GM04504 (cell line): ENCODE measurements around the gene DYRK1A.
"Not testable (repeated sequence)": the region's sequence is repeated elsewhere in the genome, so short reads cannot be mapped to it uniquely, and the experiment has no call there.

Source experiments
- DNase-seq: peaks from one replicate; pipeline ENCODE4 v3.0.0-alpha.2; 2012; ENCODE audit warnings: low read depth

DYRK1A gene

GRCh38 chr21:37366482-37367316, at the start of gene DYRK1A:
DYRK1A (plus strand) TSS chr21:37366773; CDS start chr21:37420375, 53,602 bp downstream.
- DNase-seq = peak; percentile 99

GRCh38 chr21:37319551-37319950, 47.0 kb upstream of the DYRK1A start:
- DNase-seq = no peak

GRCh38 chr21:37322084-37322483, 44.5 kb upstream of the DYRK1A start:
- DNase-seq = no peak

DNA sequence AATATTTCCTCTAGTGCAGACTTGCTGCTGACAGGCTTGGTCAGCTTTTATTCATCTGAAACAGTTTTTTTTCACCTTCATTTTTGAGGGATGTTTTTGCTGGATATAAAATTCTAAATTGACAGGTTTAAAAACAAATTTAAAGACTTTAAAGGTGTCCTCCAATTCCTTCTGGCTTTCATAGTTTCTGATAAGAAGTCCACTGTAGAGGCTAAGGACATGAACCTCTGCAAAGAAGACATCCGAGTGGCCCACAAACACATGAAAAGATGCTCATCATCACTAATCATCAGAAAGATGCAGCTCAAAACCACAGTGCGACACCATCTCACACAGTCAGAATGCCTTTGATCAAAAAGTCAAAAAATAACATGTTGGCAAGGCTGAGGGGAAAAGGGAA, 42.0 kb upstream of the DYRK1A start:
- no peak for DNase-seq

GRCh38 chr21:37328147-37328546, 38.4 kb upstream of the DYRK1A start:
- not testable (repeated sequence) for DNase-seq

DNA sequence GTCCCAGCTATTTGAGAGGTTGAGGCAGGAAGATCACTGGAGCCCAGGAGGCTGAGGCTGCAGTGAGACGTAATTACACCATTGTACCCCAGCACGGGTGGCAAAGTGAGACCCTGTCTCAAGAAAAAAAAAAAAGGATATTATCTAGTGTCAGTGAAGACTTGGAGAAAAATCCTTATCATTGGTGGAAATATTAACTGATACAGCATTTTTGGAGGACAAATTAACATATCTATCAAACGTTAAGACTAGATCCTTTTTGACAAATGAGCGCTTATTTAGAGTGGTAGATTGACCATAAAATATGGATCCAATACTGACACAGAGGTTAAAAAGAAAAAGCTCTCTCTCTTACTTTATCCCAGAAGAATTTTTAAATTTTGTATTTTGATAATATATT, 35.2 kb upstream of the DYRK1A start:
- no peak for DNase-seq

DNA sequence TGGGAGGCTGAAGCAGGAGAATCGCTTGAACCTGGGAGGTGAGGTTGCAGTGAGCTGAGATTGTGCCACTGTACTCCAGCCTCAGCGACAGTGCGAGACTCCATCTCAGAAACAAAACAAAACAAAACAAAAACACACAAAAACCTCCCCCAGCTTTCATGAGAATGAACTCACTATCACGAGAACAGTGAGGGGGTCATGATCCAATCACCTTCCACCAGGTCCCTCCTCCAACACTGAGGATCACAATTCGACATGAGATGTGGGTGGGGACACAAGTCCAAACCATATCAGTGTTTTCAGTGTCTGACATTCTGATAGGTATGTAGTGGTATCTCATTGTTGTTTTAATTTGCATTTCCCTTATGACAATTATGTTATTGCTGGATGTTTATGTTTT, 31.5 kb upstream of the DYRK1A start:
- no peak for DNase-seq

DNA sequence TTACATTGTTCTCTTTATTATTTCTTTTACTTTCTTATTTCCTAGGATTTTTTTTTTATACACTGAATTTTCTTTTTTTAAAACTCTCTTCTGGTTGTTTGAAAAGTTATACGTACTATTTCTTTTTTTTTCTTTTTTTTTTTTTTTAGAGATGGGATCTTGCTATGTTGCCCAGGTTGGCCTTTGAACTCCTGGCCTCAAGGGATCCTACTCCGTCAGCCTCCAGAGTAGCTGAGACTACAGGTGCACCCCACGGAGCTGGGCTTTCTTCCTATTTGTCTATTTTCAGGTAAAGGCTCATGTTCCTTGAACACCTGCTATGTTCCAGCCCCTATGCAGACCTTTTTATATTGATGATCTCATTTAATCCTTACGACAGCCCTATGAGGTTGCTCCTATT, 29.4 kb upstream of the DYRK1A start:
- DNase-seq = no peak

GRCh38 chr21:37337831-37338230, 28.7 kb upstream of the DYRK1A start:
- peak; percentile 28 for DNase-seq

- DNase-seq = peak; percentile 94
These were observed 27.7 kb upstream of the DYRK1A start for GRCh38 chr21:37338671-37339551.

GRCh38 chr21:37339552-37339939, 27.0 kb upstream of the DYRK1A start:
- no peak for DNase-seq

- no peak for DNase-seq
These were observed 25.2 kb upstream of the DYRK1A start for GRCh38 chr21:37341254-37341960.

- DNase-seq = no peak
These were observed 24.4 kb upstream of the DYRK1A start for GRCh38 chr21:37342046-37342632.

GRCh38 chr21:37346841-37347430, 19.6 kb upstream of the DYRK1A start:
- DNase-seq = no peak

- DNase-seq = no peak
These were observed 17.9 kb upstream of the DYRK1A start for GRCh38 chr21:37348664-37349063.

DNA sequence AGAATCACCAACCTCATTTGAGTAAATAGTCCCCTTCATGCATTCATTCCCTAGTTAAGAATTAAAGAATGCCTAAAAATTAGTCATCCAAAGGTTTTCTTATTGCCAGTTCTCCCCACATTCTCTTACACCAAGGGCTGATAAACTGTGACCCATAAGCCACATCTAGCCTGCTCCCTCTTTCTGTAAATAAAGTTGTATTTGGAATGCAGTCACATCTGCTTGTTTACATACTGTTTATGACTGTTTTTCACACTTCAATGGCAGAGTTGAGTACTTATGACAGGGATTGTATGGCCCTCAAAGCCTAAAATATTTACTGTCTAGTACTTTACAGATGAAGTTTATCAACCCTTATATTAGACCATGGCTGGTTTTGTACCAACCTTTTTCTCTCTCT, 16.1 kb upstream of the DYRK1A start:
- DNase-seq = no peak

- no peak for DNase-seq
These were observed 9.9 kb upstream of the DYRK1A start for GRCh38 chr21:37356706-37357105.

DNA sequence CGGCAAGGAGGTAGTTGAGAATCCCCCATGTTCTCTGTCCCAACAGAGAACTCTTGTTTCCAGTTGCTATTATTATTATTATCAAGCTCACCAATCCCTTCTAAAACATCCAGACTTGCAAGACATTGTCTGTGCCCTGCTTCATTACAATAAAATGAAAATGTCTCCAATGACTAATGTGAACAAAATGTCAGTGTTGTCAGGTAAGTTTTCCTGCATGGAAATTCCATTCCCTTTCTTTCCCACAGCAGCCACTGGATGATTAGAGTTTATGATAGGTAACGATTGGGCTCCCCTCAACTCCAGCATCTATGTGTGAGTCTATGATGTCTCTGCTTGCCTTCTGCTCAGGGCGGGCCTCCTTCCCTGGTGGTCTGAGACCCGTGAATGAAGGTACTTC, 8.9 kb upstream of the DYRK1A start:
- no peak for DNase-seq

GRCh38 chr21:37358397-37358796, 8.2 kb upstream of the DYRK1A start:
- no peak for DNase-seq

DNA sequence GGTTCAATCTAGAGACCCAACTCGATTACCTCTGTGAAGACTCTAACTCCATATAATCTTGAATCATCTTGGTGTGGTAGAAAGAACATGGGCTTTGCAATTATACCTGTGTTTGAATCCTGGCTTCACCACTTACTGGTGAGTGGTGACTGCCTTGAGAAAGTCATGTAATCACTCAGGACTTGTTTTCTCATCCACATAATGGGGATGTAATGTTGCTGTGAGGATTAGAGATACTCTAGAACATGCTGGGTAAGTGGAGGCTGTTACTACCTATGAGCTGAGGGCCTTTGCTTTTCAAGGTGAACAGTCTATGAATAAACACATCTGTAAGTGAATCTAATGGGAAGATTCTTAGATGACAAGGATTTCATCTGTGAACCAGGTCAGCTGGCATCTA, 2.6 kb upstream of the DYRK1A start:
- no peak for DNase-seq

GRCh38 chr21:37364722-37365121, 1.9 kb upstream of the DYRK1A start:
- no peak for DNase-seq
